RWPE1 (cell line): ENCODE measurements around the gene APC2.

Experiments
- CTCF ChIA-PET: fragments of 350-600 bp; sonication (Branson Sonifier 250); formaldehyde crosslinking; extraction: SDS; loops from one replicate; lab custom pipeline; 2021; lab: Yijun Ruan, JAX
- POLR2A ChIA-PET: fragments of 400-600 bp; formaldehyde crosslinking; extraction: SDS; loops from one replicate; lab custom pipeline; 2020; ENCODE audit warnings: antibody characterized with exemption; ENCODE audit not compliant: low non-redundant PET; lab: Yijun Ruan, JAX
- DNase-seq: peaks from one replicate; pipeline ENCODE4 v3.0.0; 2012; ENCODE audit warnings: low spot score
- H3K27ac ChIP-seq: fragments of 450-650 bp; 2 replicates; pipeline ENCODE4 v1.5.1; 2017
- CTCF ChIP-seq: fragments of 450-650 bp; conservative IDR thresholded peaks from 2 replicates; pipeline ENCODE4 v1.5.1; 2017; ENCODE audit warnings: low read depth, mild to moderate bottlenecking

The APC2 gene

GRCh38 chr19:1505991-1506881 lies 56.3 kb downstream of the APC2 start:
- H3K27ac ChIP-seq: peak overlapping the region; percentile 90
- no peak for TF ChIP-seq CTCF
- CTCF ChIA-PET: interaction anchor here (0.6 kb wide), 1 partner anchor 27 kb away, joined by 3 read pairs; no protein-coding TSS in a partner anchor
- POLR2A ChIA-PET: interaction anchor here (0.6 kb wide), 1 partner anchor 9 kb away, joined by 3 read pairs; no protein-coding TSS in a partner anchor
- DNase-seq: no peak

DNA sequence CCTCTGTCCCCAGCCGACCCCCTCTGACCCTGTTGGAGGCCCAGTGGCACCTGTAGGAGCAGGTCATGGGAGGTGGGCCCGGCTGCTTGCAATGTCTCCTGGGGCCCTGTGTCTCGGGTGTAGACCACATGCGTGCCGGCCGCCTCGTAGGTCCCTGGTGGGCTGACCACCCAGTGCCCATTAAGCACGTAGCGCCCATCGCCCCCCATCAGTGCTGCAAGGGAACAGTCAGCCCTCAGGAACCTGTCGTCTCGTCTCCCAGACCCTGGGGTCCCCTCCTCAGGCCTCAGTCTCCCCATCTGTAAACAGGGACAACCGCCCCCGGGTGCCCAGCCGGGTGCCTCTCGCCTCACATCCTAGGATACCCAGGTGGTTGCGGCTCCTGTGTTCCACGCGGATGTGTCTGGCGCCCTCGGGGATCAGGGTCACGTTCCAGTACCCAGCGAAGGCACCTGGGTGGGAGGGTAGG lies 57.3 kb downstream of the APC2 start:
- POLR2A ChIA-PET: no interaction called here
- CTCF ChIA-PET: no interaction called here
- DNase-seq: no peak
- TF ChIP-seq CTCF: no peak
- peak overlapping the region; percentile 90 for H3K27ac ChIP-seq

GRCh38 chr19:1507763-1508506 lies 58.0 kb downstream of the APC2 start:
- peak overlapping the region; percentile 90 for H3K27ac ChIP-seq
- peak; percentile 100 for DNase-seq
- TF ChIP-seq CTCF: no peak
- ChIA-PET CTCF (no interaction called here), POLR2A (interaction anchor here (0.5 kb wide), 1 partner anchor 45 kb away, joined by 3 read pairs; no protein-coding TSS in a partner anchor)

DNA sequence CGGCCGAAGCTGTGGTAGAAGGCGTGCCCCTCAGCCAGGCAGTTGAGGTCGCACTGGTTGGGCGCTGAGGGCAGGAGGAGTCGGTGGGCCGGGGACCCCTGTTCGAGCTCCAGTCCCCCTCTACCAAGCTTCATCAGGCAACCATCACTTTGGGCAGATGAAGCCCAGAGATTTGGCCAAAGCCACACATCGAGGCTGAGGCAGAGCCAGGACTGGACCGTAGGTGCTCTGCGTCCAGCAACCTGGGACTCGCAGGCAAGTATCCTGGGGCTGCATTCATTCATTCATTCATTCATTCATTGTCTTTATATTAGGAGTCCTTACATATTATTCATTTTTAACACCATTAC lies 58.6 kb downstream of the APC2 start:
- ChIA-PET CTCF (no interaction called here), POLR2A (interaction anchor here (0.5 kb wide), 1 partner anchor 45 kb away, joined by 3 read pairs; no protein-coding TSS in a partner anchor)
- peak overlapping the region; percentile 90 for H3K27ac ChIP-seq

GRCh38 chr19:1509602-1510441 lies 59.9 kb downstream of the APC2 start:
- TF ChIP-seq CTCF: no peak
- no peak for DNase-seq
- ChIA-PET POLR2A (no interaction called here), CTCF (no interaction called here)
- H3K27ac ChIP-seq: peak overlapping the region; percentile 90

More for the DNA sequence above, 58.6 kb downstream of the APC2 start:
- DNase-seq: no peak
- TF ChIP-seq CTCF: no peak
